NCI-H524 treated with DMSO at 0.1 percent for 48 hours (cell line): ENCODE data around the gene HSPA4L.

Source experiments
- DNase-seq: peaks from one replicate; lab custom pipeline; 2025; lab: John Stamatoyannopoulos, UW

Gene HSPA4L

DNA sequence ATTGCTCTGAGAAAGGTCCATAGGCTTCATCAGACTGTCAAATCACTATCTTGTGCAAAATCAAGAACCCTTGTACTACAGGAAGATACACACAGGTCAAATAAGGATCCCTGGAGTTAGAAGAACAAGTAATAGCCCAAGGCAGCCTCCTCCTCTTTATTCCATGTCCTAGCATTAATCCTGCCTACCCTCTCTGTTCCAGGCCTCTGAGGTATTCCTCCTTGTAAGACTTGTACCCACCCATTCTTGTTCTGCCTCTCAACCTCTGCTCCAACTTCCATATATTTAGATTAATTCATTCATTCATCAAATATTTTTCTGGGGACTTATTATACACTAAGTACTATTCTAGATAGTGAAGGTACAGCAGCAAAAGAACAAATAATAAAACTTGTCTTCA lies 88.2 kb downstream of the HSPA4L start:
- DNase-seq: no peak

- no peak for DNase-seq
These were observed 88.6 kb downstream of the HSPA4L start for GRCh38 chr4:127870688-127871087.

GRCh38 chr4:127875791-127876190 lies 93.7 kb downstream of the HSPA4L start:
- no peak for DNase-seq

- DNase-seq: peak; percentile 55
These were observed 98.8 kb downstream of the HSPA4L start, which contains the start of gene PLK4 for GRCh38 chr4:127880763-127881562. Gene PLK4, plus strand, starts transcription at chr4:127880893. Its CDS starts 242 bp downstream, at chr4:127881135.

DNA sequence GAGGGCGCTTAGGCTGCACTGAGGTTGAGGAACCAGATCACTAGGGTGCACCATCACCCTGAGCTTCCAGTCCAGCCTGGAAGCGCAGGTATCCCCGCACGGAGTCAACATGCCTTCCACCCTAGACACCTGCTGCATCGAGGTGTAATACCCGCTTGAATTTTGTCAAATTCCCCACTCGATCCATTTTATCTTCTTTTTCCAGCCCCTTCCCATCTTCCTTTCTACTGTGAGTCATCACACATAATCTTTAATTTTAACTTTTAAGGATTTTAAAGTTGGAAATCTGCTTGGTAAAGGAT lies 99.4 kb downstream of the HSPA4L start:
- no peak for DNase-seq

DNA sequence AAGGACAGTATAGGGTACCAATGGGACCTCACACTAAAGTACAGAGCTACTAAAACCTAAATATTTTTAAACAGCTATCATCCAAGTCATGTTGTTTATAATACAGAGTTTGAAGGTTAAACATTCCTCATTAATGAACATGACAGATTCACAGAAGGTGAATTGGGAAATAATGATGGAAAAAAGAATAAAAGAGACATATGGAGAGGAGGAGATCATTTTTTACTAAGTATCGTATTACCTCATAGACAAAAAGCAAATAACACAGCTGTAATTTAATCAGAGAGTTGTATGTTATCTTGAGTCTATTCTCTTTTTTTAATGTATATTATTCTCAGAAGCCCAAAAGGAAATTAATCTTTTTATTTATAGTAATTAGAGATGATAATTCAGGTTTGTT lies 106.4 kb downstream of the HSPA4L start:
- DNase-seq: peak; percentile 56

GRCh38 chr4:127889903-127890302 lies 107.8 kb downstream of the HSPA4L start:
- DNase-seq: no peak
